SK-N-SH (cell line): Measurements from ENCODE around the gene ARF4. TPM values are rescaled to one million over a fixed set of nuclear protein-coding genes. Genes with fewer than 3 reads are reported as not detected.
"Not testable (repeated sequence)": the region's sequence is repeated elsewhere in the genome, so short reads cannot be mapped to it uniquely, and the experiment has no call there.

Source experiments
- CTCF ChIA-PET: fragments of 300-600, 350-600 bp; formaldehyde crosslinking; extraction: SDS; loops from one replicate; lab custom pipeline; 2021; lab: Yijun Ruan, JAX
- POLR2A ChIA-PET: fragments of 350-600 bp; sonication (Branson Sonifier 250); formaldehyde crosslinking; extraction: SDS; loops from one replicate; lab custom pipeline; 2020; ENCODE audit warnings: antibody characterized with exemption, inconsistent platforms; lab: Yijun Ruan, JAX
- DNase-seq: peaks from one replicate; pipeline ENCODE4 v3.0.0; 2012
- H2AFZ ChIP-seq: fragments of 200-600 bp; sonication (generic); 2 replicates; pipeline ENCODE4 v1.8.1; 2016; ENCODE audit warnings: antibody characterized with exemption, mild to moderate bottlenecking, low read depth
- H3F3A ChIP-seq: fragments of 200-600 bp; sonication (generic); replicated peaks from 2 replicates; pipeline ENCODE3; 2016; ENCODE audit warnings: antibody characterized with exemption, mild to moderate bottlenecking; ENCODE audit not compliant: insufficient read depth
- H3K27ac ChIP-seq, 2 experiments: fragments of 200-500 bp in 1 of 2; fragments of 200-600 bp in 1 of 2; sonication (Bioruptor generic) in 1 of 2; sonication (generic), shearing (Covaris generic) in 1 of 2; 2 replicates each; pipeline versions ENCODE4 v1.5.1 to v1.6.1; 2014 to 2016; ENCODE audit warnings: low read depth in 2 of 2, inconsistent platforms in 1 of 2, low read length in 1 of 2, mild to moderate bottlenecking in 1 of 2, mixed read lengths in 1 of 2
- H3K27me3 ChIP-seq: fragments of 200-600 bp; sonication (generic), shearing (Covaris generic); 2 replicates; pipeline ENCODE4 v1.6.1; 2016; ENCODE audit warnings: mixed run types; ENCODE audit not compliant: insufficient read depth
- H3K36me3 ChIP-seq, 2 experiments: fragments of 200-500 bp in 1 of 2; fragments of 200-600 bp in 1 of 2; sonication (Bioruptor generic) in 1 of 2; sonication (generic) in 1 of 2; replicated peaks in 1 of 2; 2 replicates each; pipeline versions ENCODE3 to v1.5.1; 2014 to 2016; ENCODE audit warnings: low read length in 1 of 2, mild to moderate bottlenecking in 1 of 2; ENCODE audit not compliant: insufficient read depth in 2 of 2, control insufficient read depth in 1 of 2
- H3K4me1 ChIP-seq, 2 experiments: fragments of 200-500 bp in 1 of 2; fragments of 200-600 bp in 1 of 2; sonication (Bioruptor generic) in 1 of 2; sonication (generic), shearing (Covaris generic) in 1 of 2; 2 replicates each; pipeline versions ENCODE4 v1.5.1 to v1.6.1; 2014 to 2016; ENCODE audit warnings: low read depth in 1 of 2, low read length in 1 of 2, mixed run types in 1 of 2; ENCODE audit not compliant: insufficient read depth in 2 of 2, control insufficient read depth in 1 of 2
- H3K4me2 ChIP-seq: fragments of 200-600 bp; sonication (generic), shearing (Covaris generic); 2 replicates; pipeline ENCODE4 v1.6.1; 2017; ENCODE audit warnings: mixed run types
- H3K4me3 ChIP-seq, 2 experiments: fragments of 200-500 bp in 1 of 2; fragments of 200-600 bp in 1 of 2; sonication (Bioruptor generic) in 1 of 2; sonication (generic), shearing (Covaris generic) in 1 of 2; 2 replicates each; pipeline versions ENCODE4 v1.5.1 to v1.8.1; 2014 to 2016; ENCODE audit warnings: low read depth in 2 of 2, inconsistent platforms in 1 of 2, low read length in 1 of 2, mild to moderate bottlenecking in 1 of 2, mixed read lengths in 1 of 2, moderate library complexity in 1 of 2
- H3K79me2 ChIP-seq: fragments of 200-600 bp; sonication (generic); 2 replicates; pipeline ENCODE4 v1.8.1; 2017; ENCODE audit warnings: mild to moderate bottlenecking; ENCODE audit not compliant: insufficient read depth
- H3K9ac ChIP-seq: fragments of 200-600 bp; sonication (generic); 2 replicates; pipeline ENCODE4 v1.6.1; 2017; ENCODE audit warnings: mixed run types
- H3K9me2 ChIP-seq: fragments of 200-600 bp; sonication (generic); 2 replicates; pipeline ENCODE4 v1.6.1; 2017; ENCODE audit warnings: mixed run types
- H3K9me3 ChIP-seq: fragments of 200-600 bp; sonication (generic); 2 replicates; pipeline ENCODE4 v1.6.1; 2017; ENCODE audit warnings: mixed run types, mild to moderate bottlenecking, moderate library complexity
- H4K20me1 ChIP-seq: fragments of 200-600 bp; sonication (generic); 2 replicates; pipeline ENCODE4 v1.6.1; 2017; ENCODE audit warnings: mild to moderate bottlenecking, mixed run types; ENCODE audit not compliant: insufficient read depth
- EZH2phosphoT487 ChIP-seq: fragments of 200-600 bp; sonication (generic); IDR thresholded peaks from 2 replicates; pipeline ENCODE4 v1.6.1; 2017; ENCODE audit warnings: low read depth, mixed run types, mild to moderate bottlenecking, antibody characterized with exemption, moderate library complexity, borderline replicate concordance
- GABPA ChIP-seq: IDR thresholded peaks from 2 replicates; pipeline ENCODE4 v1.4.0; 2012; ENCODE audit warnings: low read depth, mild to moderate bottlenecking
- TCF12 ChIP-seq: IDR thresholded peaks from 2 replicates; pipeline ENCODE4 v1.4.0; 2012
- WGBS: methylation state at CpG from one replicate; pipeline ENCODE4 v1.1.6; 2017; ENCODE audit warnings: low lambda C conversion rate; 5-methylcytosine and 5-hydroxymethylcytosine counted together
- polyA plus RNA-seq, 3 experiments: library from polyadenylated mRNA; depleted of rRNA; stranded (reverse); fragments of >200 nt; gene quantifications; 2 replicates each; pipeline ENCODE4 v1.2.3, GENCODE V29; 2012
- TF ChIP-seq, protein P1 (sequence below): fragments of 150-350 bp; IDR thresholded peaks from 2 replicates; pipeline ENCODE4 v1.6.1; 2017; ENCODE audit warnings: antibody characterized with exemption, low read length, low read depth, borderline replicate concordance
- TF ChIP-seq, protein P2 (sequence below): fragments of 200-600 bp; sonication (generic); IDR thresholded peaks from 2 replicates; pipeline ENCODE4 v1.6.1; 2017; ENCODE audit warnings: antibody characterized with exemption, mild to moderate bottlenecking, moderate library complexity
- TF ChIP-seq, protein P3 (sequence below): IDR thresholded peaks from 2 replicates; pipeline ENCODE4 v1.4.0; 2012; ENCODE audit warnings: low read depth, borderline replicate concordance

The ARF4 gene
- polyA plus RNA-seq, 1 of the 3 experiments (the other 2 are of a cell fraction) = 150 TPM

DNA sequence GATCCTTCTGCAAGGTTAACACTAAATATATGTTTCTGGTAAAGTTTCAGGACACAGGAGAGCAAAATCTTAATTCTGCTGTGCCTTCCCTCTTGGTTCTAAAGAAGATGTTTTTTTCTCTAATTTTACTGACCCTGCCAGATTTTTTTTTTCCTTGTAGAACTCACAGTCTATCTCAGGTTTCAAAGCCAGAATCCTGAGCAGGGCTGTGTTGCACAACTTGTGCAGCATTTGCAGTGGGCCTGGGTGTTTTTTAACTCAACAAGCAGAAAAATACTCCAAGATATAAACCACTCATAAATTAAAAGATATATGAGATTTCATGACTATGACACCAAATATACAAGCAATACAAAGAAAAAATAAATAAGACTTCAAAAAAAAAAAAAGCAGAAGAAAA, 40.2 kb upstream of the ARF4 start:
- Histone ChIP-seq H3K9me3 (no peaks in the 10 kb centered on the region), H4K20me1 (no peaks in the 10 kb centered on the region), H2AFZ (no peak overlapping the region), H3K27ac (no peak overlapping the region), H3F3A (no peaks in the 10 kb centered on the region), H3K36me3 (peaks cover 46 to 69% of the 10 kb centered on the region in 2 experiments), H3K9ac (no peak overlapping the region), H3K4me2 (no peak overlapping the region), H3K79me2 (no peaks in the 10 kb centered on the region), H3K4me3 (no peak overlapping the region), H3K27me3 (no peaks in the 10 kb centered on the region), H3K4me1 (no peaks in the 10 kb centered on the region), H3K9me2 (no peaks in the 10 kb centered on the region)
- CTCF ChIA-PET = interaction anchor here (1.2 kb wide), 1 partner anchor 10 kb away, joined by 3 read pairs; no protein-coding TSS in a partner anchor
- TF ChIP-seq GABPA (no peak), TCF12 (no peak), EZH2phosphoT487 (no peak)
- TF ChIP-seq, protein P1, sequence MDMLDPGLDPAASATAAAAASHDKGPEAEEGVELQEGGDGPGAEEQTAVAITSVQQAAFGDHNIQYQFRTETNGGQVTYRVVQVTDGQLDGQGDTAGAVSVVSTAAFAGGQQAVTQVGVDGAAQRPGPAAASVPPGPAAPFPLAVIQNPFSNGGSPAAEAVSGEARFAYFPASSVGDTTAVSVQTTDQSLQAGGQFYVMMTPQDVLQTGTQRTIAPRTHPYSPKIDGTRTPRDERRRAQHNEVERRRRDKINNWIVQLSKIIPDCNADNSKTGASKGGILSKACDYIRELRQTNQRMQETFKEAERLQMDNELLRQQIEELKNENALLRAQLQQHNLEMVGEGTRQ = no peak
- TF ChIP-seq, protein P2, sequence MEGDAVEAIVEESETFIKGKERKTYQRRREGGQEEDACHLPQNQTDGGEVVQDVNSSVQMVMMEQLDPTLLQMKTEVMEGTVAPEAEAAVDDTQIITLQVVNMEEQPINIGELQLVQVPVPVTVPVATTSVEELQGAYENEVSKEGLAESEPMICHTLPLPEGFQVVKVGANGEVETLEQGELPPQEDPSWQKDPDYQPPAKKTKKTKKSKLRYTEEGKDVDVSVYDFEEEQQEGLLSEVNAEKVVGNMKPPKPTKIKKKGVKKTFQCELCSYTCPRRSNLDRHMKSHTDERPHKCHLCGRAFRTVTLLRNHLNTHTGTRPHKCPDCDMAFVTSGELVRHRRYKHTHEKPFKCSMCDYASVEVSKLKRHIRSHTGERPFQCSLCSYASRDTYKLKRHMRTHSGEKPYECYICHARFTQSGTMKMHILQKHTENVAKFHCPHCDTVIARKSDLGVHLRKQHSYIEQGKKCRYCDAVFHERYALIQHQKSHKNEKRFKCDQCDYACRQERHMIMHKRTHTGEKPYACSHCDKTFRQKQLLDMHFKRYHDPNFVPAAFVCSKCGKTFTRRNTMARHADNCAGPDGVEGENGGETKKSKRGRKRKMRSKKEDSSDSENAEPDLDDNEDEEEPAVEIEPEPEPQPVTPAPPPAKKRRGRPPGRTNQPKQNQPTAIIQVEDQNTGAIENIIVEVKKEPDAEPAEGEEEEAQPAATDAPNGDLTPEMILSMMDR = no peak
- TF ChIP-seq, protein P3, sequence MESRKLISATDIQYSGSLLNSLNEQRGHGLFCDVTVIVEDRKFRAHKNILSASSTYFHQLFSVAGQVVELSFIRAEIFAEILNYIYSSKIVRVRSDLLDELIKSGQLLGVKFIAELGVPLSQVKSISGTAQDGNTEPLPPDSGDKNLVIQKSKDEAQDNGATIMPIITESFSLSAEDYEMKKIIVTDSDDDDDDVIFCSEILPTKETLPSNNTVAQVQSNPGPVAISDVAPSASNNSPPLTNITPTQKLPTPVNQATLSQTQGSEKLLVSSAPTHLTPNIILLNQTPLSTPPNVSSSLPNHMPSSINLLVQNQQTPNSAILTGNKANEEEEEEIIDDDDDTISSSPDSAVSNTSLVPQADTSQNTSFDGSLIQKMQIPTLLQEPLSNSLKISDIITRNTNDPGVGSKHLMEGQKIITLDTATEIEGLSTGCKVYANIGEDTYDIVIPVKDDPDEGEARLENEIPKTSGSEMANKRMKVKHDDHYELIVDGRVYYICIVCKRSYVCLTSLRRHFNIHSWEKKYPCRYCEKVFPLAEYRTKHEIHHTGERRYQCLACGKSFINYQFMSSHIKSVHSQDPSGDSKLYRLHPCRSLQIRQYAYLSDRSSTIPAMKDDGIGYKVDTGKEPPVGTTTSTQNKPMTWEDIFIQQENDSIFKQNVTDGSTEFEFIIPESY = no peak
- POLR2A ChIA-PET = no interaction called here
- no peak for DNase-seq

DNA sequence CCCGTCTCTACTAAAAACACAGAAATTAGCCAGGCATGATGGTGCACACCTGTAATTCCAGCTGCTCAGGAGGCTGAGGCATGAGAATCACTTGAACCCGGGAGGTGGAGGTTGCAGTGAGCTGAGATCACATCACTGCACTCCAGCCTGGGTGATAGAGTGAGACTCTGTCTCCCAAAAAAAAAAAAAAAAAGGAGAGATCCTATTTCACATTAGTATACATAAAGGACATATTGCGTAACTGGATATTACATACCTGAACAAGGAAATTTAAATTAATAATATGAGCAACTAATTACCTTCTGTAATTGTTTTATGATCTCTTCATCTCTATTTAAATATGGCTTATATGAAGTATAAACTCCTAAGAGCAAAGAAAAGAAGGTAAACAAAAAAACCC, 37.1 kb upstream of the ARF4 start:
- POLR2A ChIA-PET, H3K27me3 ChIP-seq, H3K9me2 ChIP-seq, H3K27ac ChIP-seq, DNase-seq, CTCF ChIA-PET, H3K4me2 ChIP-seq, H3F3A ChIP-seq, H3K9ac ChIP-seq, H3K4me3 ChIP-seq, H2AFZ ChIP-seq, H3K4me1 ChIP-seq, H4K20me1 ChIP-seq, H3K9me3 ChIP-seq, H3K79me2 ChIP-seq: not testable (repeated sequence)
- peaks cover 50 to 65% of the 10 kb centered on the region in 2 experiments for H3K36me3 ChIP-seq
- 93% methylated on average over 3 of the region's 3 CpGs for WGBS
